GM12801 (cell line): ENCODE measurements around the gene WDR74.

Experiments used
- TF ChIP-seq, protein P1 (sequence below): IDR thresholded peaks from one replicate; pipeline ENCODE4 v1.5.1; 2011; ENCODE audit warnings: control low read depth; ENCODE audit not compliant: insufficient read length; ENCODE audit errors: extremely low read depth

WDR74 gene

DNA sequence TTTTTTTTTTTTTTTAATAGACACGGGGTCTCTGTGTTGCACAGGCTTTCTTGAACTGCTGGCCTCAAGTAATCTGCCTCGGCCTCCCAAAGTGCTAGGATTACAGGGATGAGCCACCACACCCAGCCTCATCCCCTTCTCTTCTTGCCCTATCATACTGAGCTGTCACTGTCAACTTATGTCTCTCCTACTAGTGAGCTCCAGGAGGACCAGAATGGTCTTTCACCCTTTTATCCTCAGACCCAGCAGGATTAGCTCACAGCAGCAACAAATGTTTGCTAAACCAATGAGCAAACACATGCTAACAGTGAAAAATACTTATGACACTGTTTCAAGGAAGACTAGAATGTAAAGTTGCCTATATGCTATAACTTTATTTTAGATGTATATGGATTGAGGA, 27.7 kb downstream of the WDR74 start:
- TF ChIP-seq, protein P1, sequence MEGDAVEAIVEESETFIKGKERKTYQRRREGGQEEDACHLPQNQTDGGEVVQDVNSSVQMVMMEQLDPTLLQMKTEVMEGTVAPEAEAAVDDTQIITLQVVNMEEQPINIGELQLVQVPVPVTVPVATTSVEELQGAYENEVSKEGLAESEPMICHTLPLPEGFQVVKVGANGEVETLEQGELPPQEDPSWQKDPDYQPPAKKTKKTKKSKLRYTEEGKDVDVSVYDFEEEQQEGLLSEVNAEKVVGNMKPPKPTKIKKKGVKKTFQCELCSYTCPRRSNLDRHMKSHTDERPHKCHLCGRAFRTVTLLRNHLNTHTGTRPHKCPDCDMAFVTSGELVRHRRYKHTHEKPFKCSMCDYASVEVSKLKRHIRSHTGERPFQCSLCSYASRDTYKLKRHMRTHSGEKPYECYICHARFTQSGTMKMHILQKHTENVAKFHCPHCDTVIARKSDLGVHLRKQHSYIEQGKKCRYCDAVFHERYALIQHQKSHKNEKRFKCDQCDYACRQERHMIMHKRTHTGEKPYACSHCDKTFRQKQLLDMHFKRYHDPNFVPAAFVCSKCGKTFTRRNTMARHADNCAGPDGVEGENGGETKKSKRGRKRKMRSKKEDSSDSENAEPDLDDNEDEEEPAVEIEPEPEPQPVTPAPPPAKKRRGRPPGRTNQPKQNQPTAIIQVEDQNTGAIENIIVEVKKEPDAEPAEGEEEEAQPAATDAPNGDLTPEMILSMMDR: no peak

GRCh38 chr11:62810748-62811147, 28.6 kb downstream of the WDR74 start:
- TF ChIP-seq, protein P1: no peak

DNA sequence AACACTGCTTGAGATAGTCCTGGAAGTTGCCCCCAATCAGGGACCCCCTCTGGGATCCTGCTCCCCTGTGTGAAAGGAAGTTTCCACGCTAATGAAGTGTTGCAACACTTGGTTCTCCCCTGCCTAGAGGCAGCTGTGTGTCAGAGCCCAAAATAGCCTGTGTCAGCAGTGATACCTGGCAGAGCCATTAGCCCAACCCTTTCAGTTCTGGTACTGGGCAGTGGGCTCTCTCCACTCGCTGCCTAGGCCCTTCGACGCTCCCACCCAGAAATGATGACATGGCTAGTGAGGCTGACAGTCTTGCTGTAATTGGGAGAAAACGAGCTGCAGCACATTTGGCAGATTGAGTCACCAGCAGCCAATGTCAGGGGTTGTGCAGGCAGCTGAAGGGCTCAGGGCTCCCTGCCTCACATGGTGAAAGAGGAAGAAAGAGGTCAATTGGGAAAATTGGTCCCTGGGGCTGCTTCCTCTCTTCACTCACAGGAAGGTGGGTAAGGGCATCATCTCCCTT, 32.7 kb downstream of the WDR74 start:
- TF ChIP-seq, protein P1: no peak

- TF ChIP-seq, protein P1: no peak
These were observed 33.4 kb downstream of the WDR74 start for GRCh38 chr11:62805961-62806441.

GRCh38 chr11:62805076-62805892, 34.1 kb downstream of the WDR74 start, which contains the start of gene NXF1:
TSS of gene NXF1 (minus strand) at chr11:62805440. CDS start at chr11:62805356, 84 bp downstream.
- TF ChIP-seq, protein P1: no peak

GRCh38 chr11:62804310-62805075, 34.9 kb downstream of the WDR74 start:
- TF ChIP-seq, protein P1: no peak

DNA sequence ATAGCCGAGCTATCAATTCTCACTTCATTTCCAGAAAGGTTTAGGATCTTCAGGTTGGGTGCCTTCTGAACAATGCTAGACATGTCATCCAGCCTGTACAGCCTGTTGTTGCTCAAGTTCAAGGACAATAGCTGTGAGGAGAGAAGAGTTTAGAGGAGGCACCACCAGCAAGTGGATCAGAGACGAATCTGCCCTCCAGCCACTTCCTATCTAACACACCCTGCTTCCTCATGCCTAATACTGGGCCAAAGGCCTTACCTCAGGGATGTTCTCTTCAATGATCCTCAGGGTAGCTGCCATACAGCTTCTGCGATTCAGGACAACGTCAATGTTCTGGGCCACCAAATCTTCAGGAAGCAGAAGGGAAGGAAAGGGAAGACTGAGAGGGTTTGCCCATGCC, 38.3 kb downstream of the WDR74 start:
- TF ChIP-seq, protein P1: no peak
